Large intestine (tissue), 3 donors: ENCODE results near the gene FTSJ3. TPM values are rescaled to one million over a fixed set of nuclear protein-coding genes. Genes with fewer than 3 reads are reported as not detected.
"Not testable (repeated sequence)": the region's sequence is repeated elsewhere in the genome, so short reads cannot be mapped to it uniquely, and the experiment has no call there.

Source experiments
- DNase-seq, 2 donors: peaks; one replicate each; pipeline versions ENCODE4 v3.0.0 to v3.0.0-alpha.2; 2013
- H3K27ac ChIP-seq: one replicate; pipeline ENCODE4 v1.5.1; 2013; ENCODE audit warnings: low read length
- H3K27me3 ChIP-seq: 2 replicates; pipeline ENCODE4 v1.6.1; 2013; ENCODE audit warnings: low read length; ENCODE audit not compliant: control insufficient read depth, insufficient read depth
- H3K36me3 ChIP-seq: 2 replicates; pipeline ENCODE4 v1.6.1; 2013; ENCODE audit warnings: low read length; ENCODE audit not compliant: control insufficient read depth, insufficient read depth
- H3K4me1 ChIP-seq: one replicate; pipeline ENCODE4 v1.6.1; 2013; ENCODE audit warnings: low read length; ENCODE audit not compliant: control insufficient read depth, insufficient read depth
- H3K4me3 ChIP-seq: one replicate; pipeline ENCODE4 v1.5.1; 2013; ENCODE audit warnings: low read length
- H3K9me3 ChIP-seq: one replicate; pipeline ENCODE4 v1.6.1; 2013; ENCODE audit warnings: mild to moderate bottlenecking, low read depth, low read length, moderate library complexity; ENCODE audit not compliant: control insufficient read depth
- WGBS: methylation state at CpG from one replicate; pipeline ENCODE4 v1.1.5; 2013; ENCODE audit warnings: low lambda C conversion rate; ENCODE audit not compliant: insufficient coverage; 5-methylcytosine and 5-hydroxymethylcytosine counted together
- polyA plus RNA-seq: library from polyadenylated mRNA; unstranded; fragments of 120-200 nt; gene quantifications from one replicate; pipeline ENCODE4 v1.2.1, GENCODE V29; 2013

Gene FTSJ3
- polyA plus RNA-seq, 1 donor = 49.6 TPM

DNA sequence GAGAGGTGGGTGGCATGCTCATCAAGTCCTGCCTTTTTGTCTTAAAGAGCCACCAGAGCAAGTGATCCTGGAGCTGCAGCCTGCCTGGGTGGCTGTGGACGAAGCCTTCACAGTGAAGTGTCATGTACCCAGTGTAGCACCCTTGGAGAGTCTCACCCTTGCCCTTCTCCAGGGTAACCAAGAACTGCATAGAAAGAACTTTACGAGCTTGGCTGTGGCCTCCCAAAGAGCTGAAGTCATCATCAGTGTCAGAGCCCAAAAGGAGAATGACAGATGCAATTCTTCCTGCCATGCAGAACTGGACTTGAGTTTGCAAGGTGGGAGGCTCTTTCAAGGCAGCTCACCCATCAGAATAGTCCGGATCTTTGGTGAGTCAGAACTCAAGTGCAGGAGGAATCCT lies 31.8 kb upstream of the FTSJ3 start:
- Histone ChIP-seq H3K4me3 (no peak overlapping the region), H3K4me1 (no peaks in the 10 kb centered on the region), H3K27ac (no peak overlapping the region), H3K27me3 (peaks cover 9% of the 10 kb centered on the region), H3K9me3 (no peaks in the 10 kb centered on the region), H3K36me3 (no peaks in the 10 kb centered on the region)
- no peak for DNase-seq
- no CpG with 5 or more reads among the region's 3 CpGs for WGBS

DNA sequence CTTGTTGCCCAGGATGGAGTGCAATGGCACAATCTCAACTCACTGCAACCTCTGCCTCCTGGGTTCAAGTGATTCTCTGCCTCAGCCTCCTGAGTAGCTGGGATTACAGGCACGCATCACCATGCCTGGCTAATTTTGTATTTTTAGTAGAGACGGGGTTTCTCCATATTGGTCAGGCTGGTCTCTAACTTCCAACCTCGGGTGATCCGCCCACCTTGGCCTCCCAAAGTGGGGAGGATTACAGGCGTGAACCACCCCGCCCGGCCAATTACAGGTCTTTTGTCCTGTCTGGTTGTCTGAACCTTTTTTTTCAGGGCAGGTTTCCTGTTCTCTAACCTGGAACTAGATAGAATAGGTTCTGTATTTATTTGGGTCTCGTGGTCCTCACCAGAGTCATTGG lies 29.0 kb upstream of the FTSJ3 start:
- not testable (repeated sequence) for H3K9me3 ChIP-seq, DNase-seq, H3K27ac ChIP-seq, H3K36me3 ChIP-seq, H3K27me3 ChIP-seq, H3K4me1 ChIP-seq, H3K4me3 ChIP-seq
- 100% methylated on average over 1 of the region's 8 CpGs for WGBS

DNA sequence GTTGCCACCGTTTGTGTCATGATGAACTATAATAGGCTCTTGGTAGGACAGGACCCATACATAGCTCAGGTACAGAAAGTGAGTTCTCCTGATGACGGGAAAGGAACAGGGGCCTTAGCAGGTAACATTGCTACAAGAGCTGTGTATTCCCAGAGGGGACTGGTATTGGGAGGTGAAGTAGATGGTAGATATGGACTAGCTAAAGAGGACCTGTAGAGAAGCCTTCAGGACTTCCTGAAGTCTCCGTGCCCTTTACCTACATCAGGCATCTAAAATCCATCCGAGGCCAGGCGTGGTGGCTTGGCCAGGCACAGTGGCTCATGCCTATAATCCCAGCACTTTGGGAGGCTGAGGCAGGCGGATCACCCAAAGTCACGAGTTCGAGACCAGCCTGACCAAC lies 27.7 kb upstream of the FTSJ3 start:
- Histone ChIP-seq H3K36me3 (no peaks in the 10 kb centered on the region), H3K4me3 (no peak overlapping the region), H3K27me3 (peaks cover 4% of the 10 kb centered on the region), H3K4me1 (no peaks in the 10 kb centered on the region), H3K9me3 (no peaks in the 10 kb centered on the region), H3K27ac (no peak overlapping the region)
- no peak for DNase-seq
- no CpG with 5 or more reads among the region's 8 CpGs for WGBS

DNA sequence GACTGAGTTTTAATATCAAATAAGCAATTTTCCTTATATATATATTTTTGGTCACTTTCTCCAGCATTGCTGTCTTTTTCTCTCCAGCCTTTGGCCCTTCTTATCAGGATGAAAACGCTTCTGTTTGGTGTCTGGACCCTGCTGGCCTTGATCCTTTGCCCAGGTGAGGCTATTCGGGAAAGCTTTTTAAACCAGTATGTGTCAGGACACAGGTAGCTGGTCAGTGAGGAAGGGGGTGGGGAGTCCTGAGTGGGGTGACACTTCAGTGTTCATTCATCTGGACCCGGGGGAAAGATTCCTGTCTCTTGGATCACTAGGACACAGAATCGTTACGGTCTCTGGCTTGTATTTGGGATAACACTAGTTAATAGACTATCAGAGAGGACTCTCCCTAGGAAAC lies 27.2 kb upstream of the FTSJ3 start:
- Histone ChIP-seq H3K27ac (no peak overlapping the region), H3K4me3 (no peak overlapping the region), H3K4me1 (no peaks in the 10 kb centered on the region), H3K9me3 (peaks cover 1% of the 10 kb centered on the region), H3K27me3 (peaks cover under 1% of the 10 kb centered on the region), H3K36me3 (no peaks in the 10 kb centered on the region)
- no peak for DNase-seq
- 20% methylated on average over 1 of the region's 5 CpGs for WGBS

DNA sequence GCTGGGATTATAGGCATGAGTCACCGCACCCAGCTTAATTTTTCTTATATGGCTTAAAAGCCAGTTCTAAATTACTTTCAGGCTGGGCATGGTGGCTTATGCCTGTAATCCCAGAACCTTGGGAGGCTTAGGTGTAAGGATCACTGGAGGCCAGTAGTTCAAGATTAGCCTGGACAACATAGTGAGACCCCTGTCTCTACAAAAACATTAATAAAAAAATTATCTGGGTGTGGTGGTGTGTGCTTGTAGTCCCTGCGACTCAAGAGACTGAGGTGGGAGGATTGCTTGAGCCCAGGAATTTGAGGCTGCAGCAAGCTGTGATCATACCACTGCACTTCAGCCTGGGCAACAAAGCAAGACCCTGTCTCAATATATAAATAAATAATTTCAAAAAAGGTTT lies 25.8 kb upstream of the FTSJ3 start:
- WGBS = 80% methylated on average over 1 of the region's 2 CpGs
- Histone ChIP-seq H3K4me1 (no peaks in the 10 kb centered on the region), H3K27ac (no peak overlapping the region), H3K36me3 (no peaks in the 10 kb centered on the region), H3K27me3 (no peaks in the 10 kb centered on the region), H3K4me3 (no peak overlapping the region), H3K9me3 (peaks cover 15% of the 10 kb centered on the region)
- DNase-seq = no peak

DNA sequence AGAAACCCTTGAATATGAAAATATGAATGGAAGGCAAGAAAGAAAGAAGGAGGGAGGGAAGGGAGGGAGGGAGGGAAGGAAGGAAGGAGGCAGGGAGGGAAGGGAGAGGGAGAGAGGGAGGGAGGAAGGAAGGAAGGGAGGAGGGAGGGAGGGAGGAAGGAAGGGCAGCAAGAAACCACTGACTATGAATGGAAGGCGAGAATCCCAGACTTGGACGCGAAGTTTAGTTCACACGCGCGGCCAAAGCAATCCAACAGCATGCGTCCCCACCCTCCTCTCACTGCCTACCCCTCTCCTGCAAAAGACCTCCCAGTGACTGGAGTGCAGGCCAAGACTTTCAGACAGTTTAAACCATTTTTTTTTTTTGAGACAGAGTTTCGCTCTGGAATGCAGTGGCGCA lies 22.9 kb upstream of the FTSJ3 start:
- no peak overlapping the region for H3K27ac ChIP-seq
- WGBS = no CpG with 5 or more reads among the region's 9 CpGs
- no peak overlapping the region for H3K4me3 ChIP-seq
- H3K4me1 ChIP-seq = no peaks in the 10 kb centered on the region
- no peak for DNase-seq
- H3K36me3 ChIP-seq = no peaks in the 10 kb centered on the region
- no peaks in the 10 kb centered on the region for H3K27me3 ChIP-seq
- H3K9me3 ChIP-seq = peaks cover 16% of the 10 kb centered on the region

DNA sequence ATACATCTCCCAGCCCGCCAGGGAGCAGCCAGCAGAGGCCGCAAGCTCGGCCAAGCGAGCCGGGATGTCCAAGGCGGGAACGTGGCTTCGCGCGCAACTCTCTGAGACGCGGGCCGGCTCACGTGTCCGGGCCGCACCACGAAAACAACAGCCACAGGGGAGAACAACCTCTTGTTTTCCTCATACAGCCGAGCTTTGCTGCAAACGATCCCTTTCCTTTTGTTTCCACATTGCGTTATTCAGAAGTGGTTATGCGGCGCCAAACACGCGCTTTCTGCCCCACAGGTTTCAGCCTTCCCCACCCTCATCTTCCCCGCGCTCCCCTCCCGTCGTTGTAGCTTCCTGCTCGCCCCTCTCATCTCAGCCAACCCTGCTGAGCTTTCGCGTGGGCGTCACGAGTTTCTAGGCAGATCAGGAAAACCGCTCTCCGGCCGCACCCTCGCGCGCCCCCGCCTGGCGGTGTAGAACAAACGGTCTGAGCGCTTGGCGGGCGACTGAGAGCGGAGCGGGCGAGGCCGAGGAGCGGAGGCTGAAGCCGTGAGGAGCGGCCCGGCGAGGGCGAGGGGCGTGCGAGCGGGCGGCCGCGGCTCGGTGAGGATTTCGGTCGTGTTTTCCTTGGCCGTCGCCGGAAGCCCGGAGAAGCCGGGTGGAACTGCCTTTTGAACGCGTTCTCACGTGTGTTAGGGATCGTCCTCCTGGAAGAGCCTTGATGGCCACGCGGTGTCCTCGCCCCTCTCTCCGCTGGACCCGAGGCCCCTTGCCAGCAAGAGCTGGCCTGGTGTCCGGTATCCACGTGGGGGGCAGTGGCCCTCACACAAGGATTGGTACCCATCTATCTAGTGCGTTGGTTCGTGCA lies 21.6 kb upstream of the FTSJ3 start:
- Histone ChIP-seq H3K4me3 (peak overlapping the region; percentile 23), H3K36me3 (no peaks in the 10 kb centered on the region), H3K9me3 (peaks cover 16% of the 10 kb centered on the region), H3K27ac (no peak overlapping the region), H3K27me3 (no peaks in the 10 kb centered on the region), H3K4me1 (no peaks in the 10 kb centered on the region)
- 0% methylated on average over 1 of the region's 82 CpGs for WGBS
- DNase-seq = peak; percentile 88 to 93

DNA sequence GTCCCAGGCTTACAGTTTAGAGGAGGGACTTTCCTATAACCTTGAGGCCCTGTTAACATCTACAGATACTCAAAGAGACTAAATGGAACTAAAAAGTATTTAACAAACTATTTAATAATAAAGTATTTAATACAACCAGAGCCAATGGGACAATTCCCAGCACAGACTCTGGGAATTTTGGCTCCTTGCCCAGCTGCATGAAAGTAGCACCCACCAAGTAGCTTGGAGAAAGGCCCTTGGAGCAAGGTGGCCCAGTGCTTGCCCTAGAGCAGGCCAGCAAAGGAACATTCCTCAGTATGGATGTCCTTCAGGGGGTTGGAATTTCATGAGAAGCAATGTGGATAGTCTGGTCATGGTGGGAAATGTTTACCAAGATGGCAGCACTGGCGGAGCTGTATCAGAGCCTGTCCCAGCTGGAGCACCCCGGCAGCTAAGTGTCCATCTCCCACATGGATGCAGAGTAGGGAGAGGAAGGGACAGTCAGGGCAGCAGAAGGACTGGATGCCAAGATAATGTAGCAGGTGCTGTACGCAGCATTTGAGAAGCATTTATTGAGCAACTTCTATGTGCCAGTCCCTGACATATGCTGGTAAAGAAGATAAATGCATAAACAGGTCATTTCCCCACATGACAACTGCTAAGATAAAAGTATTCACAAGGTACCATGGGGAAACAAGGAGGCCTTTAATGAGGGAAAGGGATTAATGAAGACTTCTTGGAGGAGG lies 20.2 kb upstream of the FTSJ3 start:
- H3K36me3 ChIP-seq = no peaks in the 10 kb centered on the region
- peaks cover 4% of the 10 kb centered on the region for H3K4me1 ChIP-seq
- H3K4me3 ChIP-seq = no peak overlapping the region
- DNase-seq = no peak
- peaks cover 16% of the 10 kb centered on the region for H3K9me3 ChIP-seq
- no peaks in the 10 kb centered on the region for H3K27me3 ChIP-seq
- no CpG with 5 or more reads among the region's 3 CpGs for WGBS
- no peak overlapping the region for H3K27ac ChIP-seq

DNA sequence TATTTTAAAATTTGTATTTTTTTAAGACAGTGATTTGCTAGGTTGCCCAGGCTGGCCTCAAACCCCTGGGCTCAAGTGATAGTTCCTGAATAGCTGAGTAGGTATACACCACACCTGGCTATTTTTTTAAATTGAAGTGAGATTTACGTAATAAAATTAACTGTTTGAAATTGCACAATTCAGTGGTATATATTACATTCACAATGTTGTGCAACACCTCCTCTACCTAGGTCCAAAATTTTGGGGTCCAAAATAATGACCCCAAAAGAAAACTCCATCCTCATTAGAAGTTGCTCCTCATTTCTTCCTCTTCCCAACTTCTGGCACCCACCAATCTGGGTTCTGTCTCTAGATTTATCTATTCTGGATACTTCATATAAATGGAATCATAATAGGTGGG lies 18.0 kb upstream of the FTSJ3 start:
- H3K9me3 ChIP-seq = peaks cover 16% of the 10 kb centered on the region
- H3K27me3 ChIP-seq = no peaks in the 10 kb centered on the region
- H3K4me1 ChIP-seq = peaks cover 14% of the 10 kb centered on the region
- no peak overlapping the region for H3K27ac ChIP-seq
- DNase-seq = no peak
- H3K36me3 ChIP-seq = no peaks in the 10 kb centered on the region
- WGBS = no CpG with 5 or more reads among the region's 1 CpG
- H3K4me3 ChIP-seq = no peak overlapping the region

DNA sequence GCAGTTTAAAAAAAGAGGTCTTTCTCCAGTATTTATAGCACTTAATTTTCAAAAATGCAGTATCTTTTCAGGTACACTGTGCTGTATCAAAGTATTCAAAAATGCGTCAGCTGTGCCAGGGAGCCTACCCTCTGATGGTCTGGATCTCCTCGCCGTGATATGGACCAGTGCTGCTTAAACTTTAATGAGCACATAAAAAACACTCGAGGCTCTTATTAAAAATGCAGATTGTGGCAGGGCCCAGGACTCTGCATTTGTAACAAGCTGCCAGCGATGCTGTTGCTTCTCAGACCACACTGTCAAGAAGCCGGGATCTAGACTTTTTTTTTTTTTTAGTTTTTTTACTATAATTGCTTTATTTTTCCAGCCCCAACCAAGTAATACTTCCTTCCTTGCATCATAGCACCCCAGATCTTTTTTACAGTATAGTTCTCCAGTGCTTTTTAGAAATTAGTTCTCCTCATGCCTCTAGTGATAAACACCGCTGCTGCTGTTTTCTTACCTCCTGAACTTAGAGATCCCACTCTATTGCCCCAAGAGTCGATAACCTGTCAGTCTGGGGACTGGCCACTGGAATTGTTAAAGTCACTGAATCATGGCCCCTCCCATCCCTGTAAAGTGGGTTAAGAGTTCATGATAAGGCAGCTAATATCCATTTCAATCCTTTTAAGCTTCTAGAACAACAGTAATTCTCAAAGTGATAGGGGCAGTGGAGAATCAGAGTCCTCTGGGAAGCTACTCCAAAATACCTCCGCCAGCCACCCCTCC lies 16.6 kb upstream of the FTSJ3 start:
- H3K4me3 ChIP-seq = no peak overlapping the region
- H3K36me3 ChIP-seq = no peaks in the 10 kb centered on the region
- 63% methylated on average over 6 of the region's 9 CpGs for WGBS
- H3K4me1 ChIP-seq = peaks cover 26% of the 10 kb centered on the region
- no peak overlapping the region for H3K27ac ChIP-seq
- H3K27me3 ChIP-seq = no peaks in the 10 kb centered on the region
- no peak for DNase-seq
- peaks cover 10% of the 10 kb centered on the region for H3K9me3 ChIP-seq
